WTC11 (cell line): ENCODE results near the gene SH2D4B. TPM values are rescaled to one million over a fixed set of nuclear protein-coding genes. Genes with fewer than 3 reads are reported as not detected.

ENCODE experiments used
- ATAC-seq: fragments of 200-7000 bp; cut with Tn5 transposase; 2 replicates; pipeline ENCODE4 v1.10.0; 2021; ENCODE audit warnings: mild to moderate bottlenecking, moderate library complexity
- CTCF ChIA-PET: fragments of 300-600 bp; sonication (Branson Sonifier 250); formaldehyde crosslinking; loops from one replicate; lab custom pipeline; 2021; ENCODE audit warnings: antibody characterized with exemption; lab: Charles Lee
- POLR2A ChIA-PET: fragments of 350-600 bp; sonication (Branson Sonifier 250); formaldehyde crosslinking; loops from one replicate; lab custom pipeline; 2021; ENCODE audit warnings: antibody characterized with exemption; lab: Charles Lee
- DNase-seq: peaks from one replicate; pipeline ENCODE4 v3.0.0; 2021; ENCODE audit warnings: low spot score
- H3K27ac Mint-ChIP-seq: 2 replicates; pipeline ENCODE4 v1.8.0; 2021; ENCODE audit warnings: mixed read lengths
- H3K27me3 Mint-ChIP-seq: 2 replicates; pipeline ENCODE4 v1.8.0; 2021; ENCODE audit warnings: low read depth, mild to moderate bottlenecking, moderate library complexity, mixed read lengths
- H3K36me3 Mint-ChIP-seq: 2 replicates; pipeline ENCODE4 v1.8.0; 2021; ENCODE audit warnings: mixed read lengths
- H3K4me1 Mint-ChIP-seq: 2 replicates; pipeline ENCODE4 v1.8.0; 2022; ENCODE audit warnings: mixed read lengths
- H3K4me3 Mint-ChIP-seq: 2 replicates; pipeline ENCODE4 v1.8.0; 2021; ENCODE audit warnings: mild to moderate bottlenecking, moderate library complexity, mixed read lengths
- H3K9me3 Mint-ChIP-seq: 2 replicates; pipeline ENCODE4 v1.8.0; 2021; ENCODE audit warnings: mixed read lengths
- ATF1 ChIP-seq: sonication (generic); formaldehyde crosslinking; IDR thresholded peaks from 2 replicates; pipeline ENCODE4 v1.8.1; 2023; ENCODE audit warnings: mild to moderate bottlenecking, moderate library complexity, missing genetic modification reagents
- ETV6 ChIP-seq: sonication (generic); formaldehyde crosslinking; IDR thresholded peaks from 2 replicates; pipeline ENCODE4 v1.8.1; 2022; ENCODE audit warnings: mild to moderate bottlenecking, missing genetic modification reagents
- FOXJ3 ChIP-seq: sonication (generic); formaldehyde crosslinking; IDR thresholded peaks from 2 replicates; pipeline ENCODE4 v1.9.0; 2021; ENCODE audit warnings: missing genetic modification reagents, mild to moderate bottlenecking, borderline replicate concordance
- GABPB1 ChIP-seq: sonication (generic); formaldehyde crosslinking; IDR thresholded peaks from 2 replicates; pipeline ENCODE4 v1.8.1; 2023; ENCODE audit warnings: mild to moderate bottlenecking, missing genetic modification reagents
- JAZF1 ChIP-seq: fragments of 250-450 bp; sonication (Bioruptor Pico); IDR thresholded peaks from 2 replicates; pipeline ENCODE4 v1.9.0; 2021; ENCODE audit warnings: moderate library complexity, mild to moderate bottlenecking, inconsistent platforms
- MXD4 ChIP-seq: fragments of 250-450 bp; sonication (Bioruptor Pico); IDR thresholded peaks from 2 replicates; pipeline ENCODE4 v1.8.0; 2021; ENCODE audit warnings: mild to moderate bottlenecking, moderate library complexity, borderline replicate concordance
- NFYB ChIP-seq: sonication (generic); formaldehyde crosslinking; conservative IDR thresholded peaks from 2 replicates; pipeline ENCODE4 v1.8.0; 2022; ENCODE audit warnings: low read depth, missing genetic modification reagents
- NR3C1 ChIP-seq: sonication (generic); formaldehyde crosslinking; conservative IDR thresholded peaks from 2 replicates; pipeline ENCODE4 v1.8.1; 2023; ENCODE audit warnings: low read depth, mild to moderate bottlenecking, missing genetic modification reagents
- OVOL2 ChIP-seq: fragments of 250-450 bp; sonication (Bioruptor Pico); IDR thresholded peaks from 2 replicates; pipeline ENCODE4 v1.9.0; 2021; ENCODE audit warnings: mild to moderate bottlenecking, borderline replicate concordance
- PRRX2 ChIP-seq: fragments of 250-450 bp; sonication (Bioruptor Pico); IDR thresholded peaks from 2 replicates; pipeline ENCODE4 v1.8.0; 2021; ENCODE audit warnings: mild to moderate bottlenecking
- SP1 ChIP-seq: sonication (generic); formaldehyde crosslinking; conservative IDR thresholded peaks from 2 replicates; pipeline ENCODE4 v1.8.1; 2022; ENCODE audit warnings: missing genetic modification reagents
- TCF7 ChIP-seq: sonication (generic); formaldehyde crosslinking; IDR thresholded peaks from 2 replicates; pipeline ENCODE4 v1.8.0; 2022; ENCODE audit warnings: mild to moderate bottlenecking, low read depth, missing genetic modification reagents, moderate library complexity
- TP53 ChIP-seq: sonication (generic); formaldehyde crosslinking; IDR thresholded peaks from 2 replicates; pipeline ENCODE4 v1.8.1; 2023; ENCODE audit warnings: mild to moderate bottlenecking, missing genetic modification reagents
- ZNF423 ChIP-seq: fragments of 250-450 bp; sonication (Bioruptor Pico); IDR thresholded peaks from 2 replicates; pipeline ENCODE4 v2.1.2; 2022; ENCODE audit warnings: mild to moderate bottlenecking, moderate library complexity
- total RNA-seq: library from RNA; stranded (reverse); gene quantifications from 3 replicates; pipeline ENCODE4 v1.2.3, GENCODE V29; 2021
- TF ChIP-seq, protein P1 (sequence below): sonication (generic); formaldehyde crosslinking; IDR thresholded peaks from 2 replicates; pipeline ENCODE4 v1.8.0; 2022; ENCODE audit warnings: mild to moderate bottlenecking, missing genetic modification reagents
- TF ChIP-seq, protein P2 (sequence below): sonication (generic); formaldehyde crosslinking; IDR thresholded peaks from 2 replicates; pipeline ENCODE4 v1.8.1; 2022; ENCODE audit warnings: low read depth, mild to moderate bottlenecking, moderate library complexity, missing genetic modification reagents, borderline replicate concordance
- TF ChIP-seq, protein P3 (sequence below): sonication (generic); formaldehyde crosslinking; IDR thresholded peaks from 2 replicates; pipeline ENCODE4 v1.8.1; 2022; ENCODE audit warnings: missing genetic modification reagents, borderline replicate concordance
- TF ChIP-seq, protein P4 (sequence below): sonication (generic); formaldehyde crosslinking; IDR thresholded peaks from 2 replicates; pipeline ENCODE4 v1.8.1; 2023; ENCODE audit warnings: mild to moderate bottlenecking, moderate library complexity, missing genetic modification reagents
- TF ChIP-seq, protein P5 (sequence below): sonication (generic); formaldehyde crosslinking; IDR thresholded peaks from 2 replicates; pipeline ENCODE4 v1.8.1; 2023; ENCODE audit warnings: mild to moderate bottlenecking, missing genetic modification reagents, moderate library complexity
- TF ChIP-seq, protein P6 (sequence below): sonication (generic); formaldehyde crosslinking; IDR thresholded peaks from 2 replicates; pipeline ENCODE4 v1.8.1; 2023; ENCODE audit warnings: mild to moderate bottlenecking, missing genetic modification reagents, moderate library complexity
- TF ChIP-seq, protein P7 (sequence below): sonication (generic); formaldehyde crosslinking; IDR thresholded peaks from 2 replicates; pipeline ENCODE4 v1.8.1; 2023; ENCODE audit warnings: mild to moderate bottlenecking, missing genetic modification reagents
- TF ChIP-seq, protein P8 (sequence below): fragments of 200-600 bp; IDR thresholded peaks from 2 replicates; pipeline ENCODE4 v1.8.0; 2022; ENCODE audit warnings: antibody characterized with exemption

Gene SH2D4B
- total RNA-seq, 1 experiment from 2014 or later = 0.04 TPM

DNA sequence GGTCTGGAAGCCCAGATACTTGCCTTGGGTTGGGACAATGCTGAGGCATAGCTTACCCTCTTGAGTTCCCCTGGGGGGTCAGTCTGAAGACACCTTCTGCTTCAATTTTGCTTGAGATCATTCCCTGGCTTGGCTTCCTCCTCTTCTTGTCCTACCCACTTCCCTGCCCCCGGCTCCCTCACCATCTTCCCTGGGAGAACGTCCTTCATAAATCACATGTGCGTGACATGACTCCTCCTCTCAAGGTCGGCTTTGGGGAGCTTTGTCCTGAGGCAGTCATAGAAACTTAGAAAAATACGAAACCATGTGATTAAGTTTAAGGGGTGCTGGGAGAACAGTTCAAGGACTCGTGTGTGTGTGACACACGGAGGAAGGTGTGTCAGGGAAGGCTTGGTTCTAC lies 122.6 kb downstream of the SH2D4B start:
- H3K27me3 Mint-ChIP-seq = no peaks in the 10 kb centered on the region
- POLR2A ChIA-PET = no interaction called here
- no peak overlapping the region for H3K4me3 Mint-ChIP-seq
- CTCF ChIA-PET = no interaction called here
- no peak for DNase-seq
- TF ChIP-seq, protein P1, sequence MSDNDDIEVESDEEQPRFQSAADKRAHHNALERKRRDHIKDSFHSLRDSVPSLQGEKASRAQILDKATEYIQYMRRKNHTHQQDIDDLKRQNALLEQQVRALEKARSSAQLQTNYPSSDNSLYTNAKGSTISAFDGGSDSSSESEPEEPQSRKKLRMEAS = no peak
- TF ChIP-seq, protein P2, sequence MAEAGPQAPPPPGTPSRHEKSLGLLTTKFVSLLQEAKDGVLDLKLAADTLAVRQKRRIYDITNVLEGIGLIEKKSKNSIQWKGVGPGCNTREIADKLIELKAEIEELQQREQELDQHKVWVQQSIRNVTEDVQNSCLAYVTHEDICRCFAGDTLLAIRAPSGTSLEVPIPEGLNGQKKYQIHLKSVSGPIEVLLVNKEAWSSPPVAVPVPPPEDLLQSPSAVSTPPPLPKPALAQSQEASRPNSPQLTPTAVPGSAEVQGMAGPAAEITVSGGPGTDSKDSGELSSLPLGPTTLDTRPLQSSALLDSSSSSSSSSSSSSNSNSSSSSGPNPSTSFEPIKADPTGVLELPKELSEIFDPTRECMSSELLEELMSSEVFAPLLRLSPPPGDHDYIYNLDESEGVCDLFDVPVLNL (CRISPR knock-in tag) = no peak
- TF ChIP-seq TP53 (CRISPR knock-in tag) (no peak), GABPB1 (CRISPR knock-in tag) (no peak), ETV6 (no peak), SP1 (no peak)
- TF ChIP-seq, protein P3, sequence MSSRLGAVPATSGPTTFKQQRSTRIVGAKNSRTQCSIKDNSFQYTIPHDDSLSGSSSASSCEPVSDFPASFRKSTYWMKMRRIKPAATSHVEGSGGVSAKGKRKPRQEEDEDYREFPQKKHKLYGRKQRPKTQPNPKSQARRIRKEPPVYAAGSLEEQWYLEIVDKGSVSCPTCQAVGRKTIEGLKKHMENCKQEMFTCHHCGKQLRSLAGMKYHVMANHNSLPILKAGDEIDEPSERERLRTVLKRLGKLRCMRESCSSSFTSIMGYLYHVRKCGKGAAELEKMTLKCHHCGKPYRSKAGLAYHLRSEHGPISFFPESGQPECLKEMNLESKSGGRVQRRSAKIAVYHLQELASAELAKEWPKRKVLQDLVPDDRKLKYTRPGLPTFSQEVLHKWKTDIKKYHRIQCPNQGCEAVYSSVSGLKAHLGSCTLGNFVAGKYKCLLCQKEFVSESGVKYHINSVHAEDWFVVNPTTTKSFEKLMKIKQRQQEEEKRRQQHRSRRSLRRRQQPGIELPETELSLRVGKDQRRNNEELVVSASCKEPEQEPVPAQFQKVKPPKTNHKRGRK = no peak
- TF ChIP-seq, protein P4, sequence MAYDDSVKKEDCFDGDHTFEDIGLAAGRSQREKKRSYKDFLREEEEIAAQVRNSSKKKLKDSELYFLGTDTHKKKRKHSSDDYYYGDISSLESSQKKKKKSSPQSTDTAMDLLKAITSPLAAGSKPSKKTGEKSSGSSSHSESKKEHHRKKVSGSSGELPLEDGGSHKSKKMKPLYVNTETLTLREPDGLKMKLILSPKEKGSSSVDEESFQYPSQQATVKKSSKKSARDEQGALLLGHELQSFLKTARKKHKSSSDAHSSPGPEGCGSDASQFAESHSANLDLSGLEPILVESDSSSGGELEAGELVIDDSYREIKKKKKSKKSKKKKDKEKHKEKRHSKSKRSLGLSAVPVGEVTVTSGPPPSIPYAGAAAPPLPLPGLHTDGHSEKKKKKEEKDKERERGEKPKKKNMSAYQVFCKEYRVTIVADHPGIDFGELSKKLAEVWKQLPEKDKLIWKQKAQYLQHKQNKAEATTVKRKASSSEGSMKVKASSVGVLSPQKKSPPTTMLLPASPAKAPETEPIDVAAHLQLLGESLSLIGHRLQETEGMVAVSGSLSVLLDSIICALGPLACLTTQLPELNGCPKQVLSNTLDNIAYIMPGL (CRISPR knock-in tag) = no peak
- TF ChIP-seq, protein P5, sequence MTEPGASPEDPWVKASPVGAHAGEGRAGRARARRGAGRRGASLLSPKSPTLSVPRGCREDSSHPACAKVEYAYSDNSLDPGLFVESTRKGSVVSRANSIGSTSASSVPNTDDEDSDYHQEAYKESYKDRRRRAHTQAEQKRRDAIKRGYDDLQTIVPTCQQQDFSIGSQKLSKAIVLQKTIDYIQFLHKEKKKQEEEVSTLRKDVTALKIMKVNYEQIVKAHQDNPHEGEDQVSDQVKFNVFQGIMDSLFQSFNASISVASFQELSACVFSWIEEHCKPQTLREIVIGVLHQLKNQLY (CRISPR knock-in tag) = no peak
- TF ChIP-seq, protein P6, sequence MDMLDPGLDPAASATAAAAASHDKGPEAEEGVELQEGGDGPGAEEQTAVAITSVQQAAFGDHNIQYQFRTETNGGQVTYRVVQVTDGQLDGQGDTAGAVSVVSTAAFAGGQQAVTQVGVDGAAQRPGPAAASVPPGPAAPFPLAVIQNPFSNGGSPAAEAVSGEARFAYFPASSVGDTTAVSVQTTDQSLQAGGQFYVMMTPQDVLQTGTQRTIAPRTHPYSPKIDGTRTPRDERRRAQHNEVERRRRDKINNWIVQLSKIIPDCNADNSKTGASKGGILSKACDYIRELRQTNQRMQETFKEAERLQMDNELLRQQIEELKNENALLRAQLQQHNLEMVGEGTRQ = no peak
- TF ChIP-seq, all 79 proteins: peak for 0
- no peak for ATAC-seq
- Mint-ChIP-seq H3K4me1 (peaks cover 18% of the 10 kb centered on the region), H3K36me3 (no peaks in the 10 kb centered on the region), H3K9me3 (no peaks in the 10 kb centered on the region), H3K27ac (no peak overlapping the region)

DNA sequence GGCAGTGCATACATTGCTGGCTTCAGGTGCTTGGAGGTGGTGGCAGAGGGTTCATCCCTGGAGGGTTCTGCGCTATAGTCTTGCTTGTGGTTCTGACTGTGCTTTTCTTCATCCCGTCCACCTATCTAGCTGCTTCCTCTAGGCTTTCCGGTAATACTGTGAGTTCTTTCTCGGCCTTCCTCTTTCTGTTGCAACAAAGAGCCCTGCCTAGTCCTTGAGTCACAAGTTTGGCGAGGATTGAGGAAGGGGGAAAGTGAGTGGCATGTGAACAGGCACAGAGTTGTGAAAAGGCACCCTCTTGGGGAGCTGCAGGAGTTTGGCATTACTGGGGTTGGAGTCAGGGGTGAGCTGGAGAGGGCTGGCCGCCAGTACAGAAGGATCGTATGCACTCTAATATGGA lies 123.0 kb downstream of the SH2D4B start:
- POLR2A ChIA-PET = no interaction called here
- Mint-ChIP-seq H3K27me3 (no peaks in the 10 kb centered on the region), H3K4me1 (peaks cover 18% of the 10 kb centered on the region), H3K9me3 (no peaks in the 10 kb centered on the region), H3K27ac (no peak overlapping the region)
- DNase-seq = no peak
- no peak for TF ChIP-seq OVOL2
- TF ChIP-seq, all 79 proteins: peak for 0
- no peaks in the 10 kb centered on the region for H3K36me3 Mint-ChIP-seq
- no peak for ATAC-seq
- CTCF ChIA-PET = interaction anchor here (1.2 to 4.9 kb wide), 4 partner anchors 47 to 216 kb away, joined by 3 to 49 read pairs (median 16); no protein-coding TSS in a partner anchor
- no peak overlapping the region for H3K4me3 Mint-ChIP-seq

DNA sequence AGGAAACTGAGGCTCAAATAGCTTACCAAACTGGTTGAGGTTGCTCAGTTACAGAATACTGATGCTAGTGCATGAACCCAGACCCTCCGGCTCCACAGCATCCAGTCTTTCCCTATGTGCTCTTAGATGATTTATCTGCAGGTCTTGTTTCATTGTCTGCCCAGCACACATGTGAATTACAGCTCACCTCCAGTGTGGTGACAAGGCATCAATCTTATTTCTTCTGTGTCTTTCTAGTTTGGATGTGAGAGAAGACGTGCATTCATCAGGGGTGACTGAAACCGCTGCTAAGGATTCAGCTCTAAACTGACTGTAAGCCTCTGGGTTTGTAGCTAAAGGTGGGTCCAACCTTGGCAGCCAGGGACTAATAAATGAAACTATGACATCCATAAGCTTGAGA lies 123.8 kb downstream of the SH2D4B start:
- Mint-ChIP-seq H3K4me1 (peaks cover 18% of the 10 kb centered on the region), H3K27me3 (no peaks in the 10 kb centered on the region), H3K9me3 (no peaks in the 10 kb centered on the region), H3K27ac (no peak overlapping the region), H3K36me3 (no peaks in the 10 kb centered on the region), H3K4me3 (no peak overlapping the region)
- ATAC-seq (no peak), DNase-seq (no peak)
- ChIA-PET POLR2A (no interaction called here), CTCF (interaction anchor here (1.2 to 4.9 kb wide), 7 partner anchors 10 to 284 kb away, joined by 3 to 49 read pairs (median 18); no protein-coding TSS in a partner anchor)
- TF ChIP-seq PRRX2 = no peak
- no peak for TF ChIP-seq FOXJ3 (CRISPR knock-in tag)
- TF ChIP-seq, protein P5 (CRISPR knock-in tag) = no peak
- TF ChIP-seq TCF7 = no peak
- no peak for TF ChIP-seq ZNF423 (CRISPR knock-in tag)
- TF ChIP-seq NFYB (CRISPR knock-in tag) = no peak
- TF ChIP-seq, protein P7, sequence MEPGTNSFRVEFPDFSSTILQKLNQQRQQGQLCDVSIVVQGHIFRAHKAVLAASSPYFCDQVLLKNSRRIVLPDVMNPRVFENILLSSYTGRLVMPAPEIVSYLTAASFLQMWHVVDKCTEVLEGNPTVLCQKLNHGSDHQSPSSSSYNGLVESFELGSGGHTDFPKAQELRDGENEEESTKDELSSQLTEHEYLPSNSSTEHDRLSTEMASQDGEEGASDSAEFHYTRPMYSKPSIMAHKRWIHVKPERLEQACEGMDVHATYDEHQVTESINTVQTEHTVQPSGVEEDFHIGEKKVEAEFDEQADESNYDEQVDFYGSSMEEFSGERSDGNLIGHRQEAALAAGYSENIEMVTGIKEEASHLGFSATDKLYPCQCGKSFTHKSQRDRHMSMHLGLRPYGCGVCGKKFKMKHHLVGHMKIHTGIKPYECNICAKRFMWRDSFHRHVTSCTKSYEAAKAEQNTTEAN (CRISPR knock-in tag) = no peak
- TF ChIP-seq ATF1 (CRISPR knock-in tag) = no peak
- TF ChIP-seq, protein P8, sequence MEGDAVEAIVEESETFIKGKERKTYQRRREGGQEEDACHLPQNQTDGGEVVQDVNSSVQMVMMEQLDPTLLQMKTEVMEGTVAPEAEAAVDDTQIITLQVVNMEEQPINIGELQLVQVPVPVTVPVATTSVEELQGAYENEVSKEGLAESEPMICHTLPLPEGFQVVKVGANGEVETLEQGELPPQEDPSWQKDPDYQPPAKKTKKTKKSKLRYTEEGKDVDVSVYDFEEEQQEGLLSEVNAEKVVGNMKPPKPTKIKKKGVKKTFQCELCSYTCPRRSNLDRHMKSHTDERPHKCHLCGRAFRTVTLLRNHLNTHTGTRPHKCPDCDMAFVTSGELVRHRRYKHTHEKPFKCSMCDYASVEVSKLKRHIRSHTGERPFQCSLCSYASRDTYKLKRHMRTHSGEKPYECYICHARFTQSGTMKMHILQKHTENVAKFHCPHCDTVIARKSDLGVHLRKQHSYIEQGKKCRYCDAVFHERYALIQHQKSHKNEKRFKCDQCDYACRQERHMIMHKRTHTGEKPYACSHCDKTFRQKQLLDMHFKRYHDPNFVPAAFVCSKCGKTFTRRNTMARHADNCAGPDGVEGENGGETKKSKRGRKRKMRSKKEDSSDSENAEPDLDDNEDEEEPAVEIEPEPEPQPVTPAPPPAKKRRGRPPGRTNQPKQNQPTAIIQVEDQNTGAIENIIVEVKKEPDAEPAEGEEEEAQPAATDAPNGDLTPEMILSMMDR = no peak
- no peak for TF ChIP-seq MXD4
- TF ChIP-seq JAZF1 = no peak
- no peak for TF ChIP-seq NR3C1 (CRISPR knock-in tag)
- TF ChIP-seq, protein P1 = no peak
